ENCODE measurements around the gene CFAP54.

CFAP54 gene

DNA sequence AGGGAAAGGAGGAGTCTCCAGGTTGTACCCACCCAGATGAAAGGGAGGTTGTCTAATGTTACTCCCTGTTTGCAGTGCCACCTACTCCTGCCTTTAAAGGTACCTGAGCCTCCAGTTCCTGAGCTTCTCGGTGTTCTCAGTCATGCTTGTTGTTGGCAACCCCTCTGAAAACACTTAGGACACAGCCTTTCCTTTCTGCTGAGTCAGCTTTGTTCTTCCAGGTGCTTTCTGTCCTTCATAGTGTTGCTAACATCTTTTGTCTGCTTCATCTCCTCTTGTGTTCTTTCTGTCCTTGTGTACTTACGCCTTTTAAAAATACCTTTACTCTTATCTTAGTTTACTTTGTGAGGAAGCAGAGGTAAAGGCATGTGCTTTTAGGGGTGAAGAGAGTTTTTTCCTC is 320.7 kb downstream of the CFAP54 start:
- H3K36me3 ChIP-seq (ENCODE audit: control insufficient read depth in 2 of 2, insufficient read depth in 1 of 2, low read length in 2 of 2) = no peaks in the 10 kb centered on the region
- ChIA-PET POLR2A (no interaction called here), CTCF (no interaction called here)
- no peak overlapping the region for H3K27ac ChIP-seq (ENCODE audit: extremely low read depth, low read depth, low read length)
- TF ChIP-seq MYNN (tag by site-specific recombination; IDR thresholded peaks at IDR 0.05; ENCODE audit: borderline replicate concordance) (no peak), ZNF37A (tag by site-specific recombination; IDR thresholded peaks at IDR 0.05) (no peak), ZNF416 (tag by site-specific recombination; IDR thresholded peaks at IDR 0.05) (no peak), ZNF335 (tag by site-specific recombination; conservative IDR thresholded peaks at IDR 0.05) (no peak)
- TF ChIP-seq, protein P1, sequence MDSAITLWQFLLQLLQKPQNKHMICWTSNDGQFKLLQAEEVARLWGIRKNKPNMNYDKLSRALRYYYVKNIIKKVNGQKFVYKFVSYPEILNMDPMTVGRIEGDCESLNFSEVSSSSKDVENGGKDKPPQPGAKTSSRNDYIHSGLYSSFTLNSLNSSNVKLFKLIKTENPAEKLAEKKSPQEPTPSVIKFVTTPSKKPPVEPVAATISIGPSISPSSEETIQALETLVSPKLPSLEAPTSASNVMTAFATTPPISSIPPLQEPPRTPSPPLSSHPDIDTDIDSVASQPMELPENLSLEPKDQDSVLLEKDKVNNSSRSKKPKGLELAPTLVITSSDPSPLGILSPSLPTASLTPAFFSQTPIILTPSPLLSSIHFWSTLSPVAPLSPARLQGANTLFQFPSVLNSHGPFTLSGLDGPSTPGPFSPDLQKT (IDR thresholded peaks at IDR 0.05; ENCODE audit: borderline replicate concordance, low read depth, low read length) = no peak
- TF ChIP-seq, protein P2, sequence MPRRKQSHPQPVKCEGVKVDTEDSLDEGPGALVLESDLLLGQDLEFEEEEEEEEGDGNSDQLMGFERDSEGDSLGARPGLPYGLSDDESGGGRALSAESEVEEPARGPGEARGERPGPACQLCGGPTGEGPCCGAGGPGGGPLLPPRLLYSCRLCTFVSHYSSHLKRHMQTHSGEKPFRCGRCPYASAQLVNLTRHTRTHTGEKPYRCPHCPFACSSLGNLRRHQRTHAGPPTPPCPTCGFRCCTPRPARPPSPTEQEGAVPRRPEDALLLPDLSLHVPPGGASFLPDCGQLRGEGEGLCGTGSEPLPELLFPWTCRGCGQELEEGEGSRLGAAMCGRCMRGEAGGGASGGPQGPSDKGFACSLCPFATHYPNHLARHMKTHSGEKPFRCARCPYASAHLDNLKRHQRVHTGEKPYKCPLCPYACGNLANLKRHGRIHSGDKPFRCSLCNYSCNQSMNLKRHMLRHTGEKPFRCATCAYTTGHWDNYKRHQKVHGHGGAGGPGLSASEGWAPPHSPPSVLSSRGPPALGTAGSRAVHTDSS (tag by site-specific recombination; IDR thresholded peaks at IDR 0.05) = no peak
- TF ChIP-seq, protein P3, sequence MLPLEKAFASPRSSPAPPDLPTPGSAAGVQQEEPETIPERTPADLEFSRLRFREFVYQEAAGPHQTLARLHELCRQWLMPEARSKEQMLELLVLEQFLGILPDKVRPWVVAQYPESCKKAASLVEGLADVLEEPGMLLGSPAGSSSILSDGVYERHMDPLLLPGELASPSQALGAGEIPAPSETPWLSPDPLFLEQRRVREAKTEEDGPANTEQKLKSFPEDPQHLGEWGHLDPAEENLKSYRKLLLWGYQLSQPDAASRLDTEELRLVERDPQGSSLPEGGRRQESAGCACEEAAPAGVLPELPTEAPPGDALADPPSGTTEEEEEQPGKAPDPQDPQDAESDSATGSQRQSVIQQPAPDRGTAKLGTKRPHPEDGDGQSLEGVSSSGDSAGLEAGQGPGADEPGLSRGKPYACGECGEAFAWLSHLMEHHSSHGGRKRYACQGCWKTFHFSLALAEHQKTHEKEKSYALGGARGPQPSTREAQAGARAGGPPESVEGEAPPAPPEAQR (tag by site-specific recombination; IDR thresholded peaks at IDR 0.05) = no peak
- no peaks in the 10 kb centered on the region for H3K4me1 ChIP-seq (ENCODE audit: control insufficient read depth, insufficient read depth, low read length)
- H3K9me3 ChIP-seq (ENCODE audit: control insufficient read depth, insufficient read depth, low read depth, low read length) = no peaks in the 10 kb centered on the region
- no peak overlapping the region for H3K4me3 ChIP-seq (ENCODE audit: low read depth, low read length)

GRCh38 chr12:96810477-96810876 is 321.1 kb downstream of the CFAP54 start:
- CTCF ChIA-PET = no interaction called here
- POLR2A ChIA-PET = no interaction called here

GRCh38 chr12:96811083-96811482 is 321.7 kb downstream of the CFAP54 start:
- TF ChIP-seq ZNF544 (tag by site-specific recombination; IDR thresholded peaks at IDR 0.05) = no peak
- TF ChIP-seq ZNF391 (tag by site-specific recombination; IDR thresholded peaks at IDR 0.05; ENCODE audit: borderline replicate concordance, low read depth) = no peak
- TF ChIP-seq, protein P4, sequence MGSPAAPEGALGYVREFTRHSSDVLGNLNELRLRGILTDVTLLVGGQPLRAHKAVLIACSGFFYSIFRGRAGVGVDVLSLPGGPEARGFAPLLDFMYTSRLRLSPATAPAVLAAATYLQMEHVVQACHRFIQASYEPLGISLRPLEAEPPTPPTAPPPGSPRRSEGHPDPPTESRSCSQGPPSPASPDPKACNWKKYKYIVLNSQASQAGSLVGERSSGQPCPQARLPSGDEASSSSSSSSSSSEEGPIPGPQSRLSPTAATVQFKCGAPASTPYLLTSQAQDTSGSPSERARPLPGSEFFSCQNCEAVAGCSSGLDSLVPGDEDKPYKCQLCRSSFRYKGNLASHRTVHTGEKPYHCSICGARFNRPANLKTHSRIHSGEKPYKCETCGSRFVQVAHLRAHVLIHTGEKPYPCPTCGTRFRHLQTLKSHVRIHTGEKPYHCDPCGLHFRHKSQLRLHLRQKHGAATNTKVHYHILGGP (tag by site-specific recombination; IDR thresholded peaks at IDR 0.05) = no peak
- TF ChIP-seq ZNF768 (tag by site-specific recombination; IDR thresholded peaks at IDR 0.05) = no peak
- TF ChIP-seq REPIN1 (tag by site-specific recombination; IDR thresholded peaks at IDR 0.05; ENCODE audit: low read depth) = no peak
- TF ChIP-seq ZNF133 (tag by site-specific recombination; IDR thresholded peaks at IDR 0.05) = no peak
- no peak for TF ChIP-seq ZBTB48 (tag by site-specific recombination; IDR thresholded peaks at IDR 0.05)
- TF ChIP-seq, protein P5, sequence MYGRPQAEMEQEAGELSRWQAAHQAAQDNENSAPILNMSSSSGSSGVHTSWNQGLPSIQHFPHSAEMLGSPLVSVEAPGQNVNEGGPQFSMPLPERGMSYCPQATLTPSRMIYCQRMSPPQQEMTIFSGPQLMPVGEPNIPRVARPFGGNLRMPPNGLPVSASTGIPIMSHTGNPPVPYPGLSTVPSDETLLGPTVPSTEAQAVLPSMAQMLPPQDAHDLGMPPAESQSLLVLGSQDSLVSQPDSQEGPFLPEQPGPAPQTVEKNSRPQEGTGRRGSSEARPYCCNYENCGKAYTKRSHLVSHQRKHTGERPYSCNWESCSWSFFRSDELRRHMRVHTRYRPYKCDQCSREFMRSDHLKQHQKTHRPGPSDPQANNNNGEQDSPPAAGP (tag by site-specific recombination; IDR thresholded peaks at IDR 0.05) = no peak
- TF ChIP-seq ZNF776 (tag by site-specific recombination; IDR thresholded peaks at IDR 0.05; ENCODE audit: borderline replicate concordance) = no peak
- TF ChIP-seq ZNF311 (tag by site-specific recombination; IDR thresholded peaks at IDR 0.05; ENCODE audit: borderline replicate concordance) = no peak
- TF ChIP-seq IKZF3 (tag by site-specific recombination; IDR thresholded peaks at IDR 0.05) = no peak
- TF ChIP-seq ZNF830 (tag by site-specific recombination; IDR thresholded peaks at IDR 0.05; ENCODE audit: low read depth) = no peak
- no peak for TF ChIP-seq ZNF677 (tag by site-specific recombination; IDR thresholded peaks at IDR 0.05)
- no peaks in the 10 kb centered on the region for H3K36me3 ChIP-seq (ENCODE audit: control insufficient read depth in 2 of 2, insufficient read depth in 1 of 2, low read length in 2 of 2)
- H3K4me1 ChIP-seq (ENCODE audit: control insufficient read depth, insufficient read depth, low read length) = no peaks in the 10 kb centered on the region
- H3K4me3 ChIP-seq (ENCODE audit: low read depth, low read length) = no peak overlapping the region
- no peaks in the 10 kb centered on the region for H3K9me3 ChIP-seq (ENCODE audit: control insufficient read depth, insufficient read depth, low read depth, low read length)
- no peak overlapping the region for H3K27ac ChIP-seq (ENCODE audit: extremely low read depth, low read depth, low read length)
- POLR2A ChIA-PET = no interaction called here
- CTCF ChIA-PET = no interaction called here

More at GRCh38 chr12:96810477-96810876, 321.1 kb downstream of the CFAP54 start:
- Histone ChIP-seq H3K4me3 (ENCODE audit: low read depth, low read length) (no peak overlapping the region), H3K9me3 (ENCODE audit: control insufficient read depth, insufficient read depth, low read depth, low read length) (no peaks in the 10 kb centered on the region), H3K4me1 (ENCODE audit: control insufficient read depth, insufficient read depth, low read length) (no peaks in the 10 kb centered on the region), H3K27ac (ENCODE audit: extremely low read depth, low read depth, low read length) (no peak overlapping the region), H3K36me3 (ENCODE audit: control insufficient read depth in 2 of 2, insufficient read depth in 1 of 2, low read length in 2 of 2) (no peaks in the 10 kb centered on the region)
- TF ChIP-seq ZNF146 (tag by site-specific recombination; IDR thresholded peaks at IDR 0.05) (no peak), BCL11A (tag by site-specific recombination; IDR thresholded peaks at IDR 0.05; ENCODE audit: low read depth) (no peak), ZNF10 (tag by site-specific recombination; IDR thresholded peaks at IDR 0.05) (no peak), GLIS1 (tag by site-specific recombination; IDR thresholded peaks at IDR 0.05) (no peak), BCL11B (tag by site-specific recombination; IDR thresholded peaks at IDR 0.05; ENCODE audit: low read depth) (no peak), KLF8 (tag by site-specific recombination; IDR thresholded peaks at IDR 0.05) (no peak)
